Tibial nerve (tissue), 4 donors: ENCODE results near the gene EIF3F.

Source experiments
- EP300 ChIP-seq, 2 donors: sonication (generic); formaldehyde crosslinking; IDR thresholded peaks; one replicate each; pipeline ENCODE4 v1.6.1; 2017; ENCODE audit warnings: antibody characterized with exemption in 2 of 2, mild to moderate bottlenecking in 1 of 2
- POLR2A ChIP-seq, 2 donors: fragments of 450-650 bp; IDR thresholded peaks; one replicate each; pipeline ENCODE4 v1.6.1; 2017; ENCODE audit warnings: antibody characterized with exemption in 2 of 2, mild to moderate bottlenecking in 2 of 2, moderate library complexity in 2 of 2
- TF ChIP-seq, protein P1 (sequence below), 5 experiments: fragments of 200-600 bp in 3 of 5; fragments of 450-650 bp in 2 of 5; sonication (generic) in 3 of 5; IDR thresholded peaks; one replicate each; pipeline ENCODE4 v1.5.1; 2016 to 2019; ENCODE audit warnings: antibody characterized with exemption in 5 of 5, mild to moderate bottlenecking in 3 of 5, moderate library complexity in 2 of 5

- TF ChIP-seq, protein P1, sequence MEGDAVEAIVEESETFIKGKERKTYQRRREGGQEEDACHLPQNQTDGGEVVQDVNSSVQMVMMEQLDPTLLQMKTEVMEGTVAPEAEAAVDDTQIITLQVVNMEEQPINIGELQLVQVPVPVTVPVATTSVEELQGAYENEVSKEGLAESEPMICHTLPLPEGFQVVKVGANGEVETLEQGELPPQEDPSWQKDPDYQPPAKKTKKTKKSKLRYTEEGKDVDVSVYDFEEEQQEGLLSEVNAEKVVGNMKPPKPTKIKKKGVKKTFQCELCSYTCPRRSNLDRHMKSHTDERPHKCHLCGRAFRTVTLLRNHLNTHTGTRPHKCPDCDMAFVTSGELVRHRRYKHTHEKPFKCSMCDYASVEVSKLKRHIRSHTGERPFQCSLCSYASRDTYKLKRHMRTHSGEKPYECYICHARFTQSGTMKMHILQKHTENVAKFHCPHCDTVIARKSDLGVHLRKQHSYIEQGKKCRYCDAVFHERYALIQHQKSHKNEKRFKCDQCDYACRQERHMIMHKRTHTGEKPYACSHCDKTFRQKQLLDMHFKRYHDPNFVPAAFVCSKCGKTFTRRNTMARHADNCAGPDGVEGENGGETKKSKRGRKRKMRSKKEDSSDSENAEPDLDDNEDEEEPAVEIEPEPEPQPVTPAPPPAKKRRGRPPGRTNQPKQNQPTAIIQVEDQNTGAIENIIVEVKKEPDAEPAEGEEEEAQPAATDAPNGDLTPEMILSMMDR (IDR thresholded peaks at IDR 0.05) = no peak
- TF ChIP-seq POLR2A (IDR thresholded peaks at IDR 0.05) (no peak), EP300 (IDR thresholded peaks at IDR 0.05) (no peak)
These were observed 37.2 kb upstream of the EIF3F start for GRCh38 chr11:7949934-7950333.
